ENCODE results near the gene PDZRN4.

- TF ChIP-seq CTCF (IDR thresholded peaks at IDR 0.05), result no peak
- TF ChIP-seq POLR2A (IDR thresholded peaks at IDR 0.05; ENCODE audit: low read depth), result no peak
- no peak for TF ChIP-seq EP300 (IDR thresholded peaks at IDR 0.05)
Measured at GRCh38 chr12:41433460-41433859, 245.3 kb downstream of the PDZRN4 start.

Data from esophagus muscularis mucosa (tissue), 4 donors.